IPS-18c (cell line): ENCODE data around the gene NPAT.
A peak's percentile ranks its signal among the peaks of the same experiment; 100 is the strongest.

ENCODE experiments used
- H3K4me3 ChIP-seq: 2 replicates; pipeline ENCODE4 v1.7.0; 2013; ENCODE audit warnings: low read depth, mild to moderate bottlenecking, low read length, moderate library complexity; ENCODE audit not compliant: insufficient read depth
- H3K9me3 ChIP-seq: one replicate; pipeline ENCODE4 v1.6.1; 2013; ENCODE audit warnings: mild to moderate bottlenecking, low read length, moderate library complexity; ENCODE audit not compliant: control insufficient read depth, insufficient read depth

The NPAT gene

GRCh38 chr11:108222574-108223347, at the start of gene NPAT, which contains the start of gene ATM:
Gene NPAT (minus strand): TSS chr11:108222638. CDS start chr11:108222536, 102 bp downstream.
Gene ATM (plus strand): TSS chr11:108223067. CDS start chr11:108227625, 4,558 bp downstream.
- Histone ChIP-seq H3K4me3 (peak within 1 kb of the TSS; percentile 68), H3K9me3 (no peaks in the 10 kb centered on the region)

GRCh38 chr11:108269583-108269982, 47.1 kb upstream of the NPAT start:
- Histone ChIP-seq H3K9me3 (no peaks in the 10 kb centered on the region), H3K4me3 (no peak overlapping the region)

- no peaks in the 10 kb centered on the region for H3K9me3 ChIP-seq
- no peak overlapping the region for H3K4me3 ChIP-seq
Observed at GRCh38 chr11:108253176-108253575, 30.7 kb upstream of the NPAT start.

- Histone ChIP-seq H3K9me3 (no peaks in the 10 kb centered on the region), H3K4me3 (no peak overlapping the region)
Observed at GRCh38 chr11:108246885-108247284, 24.4 kb upstream of the NPAT start.

- H3K9me3 ChIP-seq: no peaks in the 10 kb centered on the region
- no peak overlapping the region for H3K4me3 ChIP-seq
Observed at GRCh38 chr11:108246308-108246707, 23.9 kb upstream of the NPAT start.

GRCh38 chr11:108242422-108242821, 20.0 kb upstream of the NPAT start:
- Histone ChIP-seq H3K4me3 (no peak overlapping the region), H3K9me3 (no peaks in the 10 kb centered on the region)

GRCh38 chr11:108241330-108242037, 19.0 kb upstream of the NPAT start:
- H3K4me3 ChIP-seq: no peak overlapping the region
- no peaks in the 10 kb centered on the region for H3K9me3 ChIP-seq

GRCh38 chr11:108239076-108239475, 16.6 kb upstream of the NPAT start:
- no peaks in the 10 kb centered on the region for H3K9me3 ChIP-seq
- no peak overlapping the region for H3K4me3 ChIP-seq

GRCh38 chr11:108237058-108237481, 14.6 kb upstream of the NPAT start:
- Histone ChIP-seq H3K4me3 (no peak overlapping the region), H3K9me3 (no peaks in the 10 kb centered on the region)

GRCh38 chr11:108235633-108236032, 13.2 kb upstream of the NPAT start:
- no peak overlapping the region for H3K4me3 ChIP-seq
- H3K9me3 ChIP-seq: no peaks in the 10 kb centered on the region

- Histone ChIP-seq H3K9me3 (no peaks in the 10 kb centered on the region), H3K4me3 (no peak overlapping the region)
Observed at GRCh38 chr11:108235192-108235591, 12.8 kb upstream of the NPAT start.

GRCh38 chr11:108233277-108233945, 11.0 kb upstream of the NPAT start:
- no peak overlapping the region for H3K4me3 ChIP-seq
- no peaks in the 10 kb centered on the region for H3K9me3 ChIP-seq

- Histone ChIP-seq H3K9me3 (no peaks in the 10 kb centered on the region), H3K4me3 (no peak overlapping the region)
Observed at GRCh38 chr11:108228251-108228650, 5.8 kb upstream of the NPAT start.

- H3K9me3 ChIP-seq: no peaks in the 10 kb centered on the region
Observed at GRCh38 chr11:108226036-108226435, 3.6 kb upstream of the NPAT start.

GRCh38 chr11:108224911-108225786, 2.7 kb upstream of the NPAT start:
- Histone ChIP-seq H3K4me3 (no peak overlapping the region), H3K9me3 (no peaks in the 10 kb centered on the region)

More at GRCh38 chr11:108226036-108226435, 3.6 kb upstream of the NPAT start:
- H3K4me3 ChIP-seq: no peak overlapping the region

GRCh38 chr11:108224366-108224765, 1.9 kb upstream of the NPAT start:
- peak overlapping the region; percentile 68; the same call in 1 of the 2 replicates for H3K4me3 ChIP-seq
- no peaks in the 10 kb centered on the region for H3K9me3 ChIP-seq
